Measurements from ENCODE around the gene IBSP.

Gene IBSP

DNA sequence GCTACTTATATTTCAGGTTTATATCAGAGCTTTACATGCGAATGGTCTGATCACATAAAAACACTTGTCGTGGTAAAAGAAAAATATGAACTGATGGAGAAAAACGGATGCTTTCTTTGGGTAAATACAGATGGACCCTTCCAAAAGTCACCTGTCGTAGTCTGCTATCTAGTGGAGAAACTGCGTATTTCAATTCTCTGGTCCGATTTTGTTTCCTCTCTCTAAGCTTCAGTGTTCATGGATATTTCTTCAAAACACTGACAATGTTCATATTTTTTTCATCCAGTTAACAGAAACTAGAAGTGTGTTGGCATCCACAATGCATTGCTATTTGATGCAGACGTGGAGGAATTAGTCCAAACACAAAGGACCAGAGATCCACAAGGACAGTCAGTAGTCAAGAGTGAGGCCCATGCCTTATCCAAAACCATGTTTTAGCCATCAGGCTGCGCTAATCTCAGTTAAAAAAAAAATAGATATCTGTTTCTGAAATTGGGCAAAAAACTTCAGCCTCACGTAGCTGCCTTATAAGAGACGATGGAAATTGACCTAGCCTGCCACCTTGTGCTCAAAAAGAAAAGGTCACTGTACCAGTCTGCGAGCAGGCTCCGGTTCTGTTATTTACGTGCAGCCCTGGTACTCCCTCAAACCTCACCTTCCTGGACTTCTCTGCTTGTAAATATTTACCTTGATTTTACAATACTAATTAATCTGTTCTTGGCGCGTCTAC lies 49.4 kb downstream of the IBSP start:
- TF ChIP-seq GATA2 (IDR thresholded peaks at IDR 0.05; ENCODE audit: low read depth, low read length): no peak
- TF ChIP-seq GATA3 (IDR thresholded peaks at IDR 0.05; ENCODE audit: low read depth, low read length): no peak

DNA sequence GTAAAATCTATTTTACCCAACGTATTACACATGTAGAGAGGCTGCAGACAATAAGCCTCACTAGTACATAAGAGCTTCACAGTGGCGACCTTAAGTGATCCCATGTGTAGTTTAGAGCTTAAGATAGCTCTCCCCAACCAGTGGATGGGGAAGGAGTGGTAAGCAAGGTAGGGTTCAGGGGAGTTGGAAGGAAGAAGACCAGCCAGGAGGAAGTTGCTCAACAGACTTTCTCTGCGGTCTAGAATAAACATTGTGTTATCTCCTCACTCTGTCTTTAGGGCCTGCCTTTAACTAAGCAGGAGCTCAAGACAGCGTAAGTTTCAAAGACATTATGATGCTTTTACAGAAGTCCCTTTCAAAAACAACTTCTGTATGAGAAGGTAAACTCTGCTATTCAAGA lies 50.3 kb downstream of the IBSP start:
- TF ChIP-seq GATA2 (IDR thresholded peaks at IDR 0.05; ENCODE audit: low read depth, low read length): no peak
- TF ChIP-seq GATA3 (IDR thresholded peaks at IDR 0.05; ENCODE audit: low read depth, low read length): no peak

DNA sequence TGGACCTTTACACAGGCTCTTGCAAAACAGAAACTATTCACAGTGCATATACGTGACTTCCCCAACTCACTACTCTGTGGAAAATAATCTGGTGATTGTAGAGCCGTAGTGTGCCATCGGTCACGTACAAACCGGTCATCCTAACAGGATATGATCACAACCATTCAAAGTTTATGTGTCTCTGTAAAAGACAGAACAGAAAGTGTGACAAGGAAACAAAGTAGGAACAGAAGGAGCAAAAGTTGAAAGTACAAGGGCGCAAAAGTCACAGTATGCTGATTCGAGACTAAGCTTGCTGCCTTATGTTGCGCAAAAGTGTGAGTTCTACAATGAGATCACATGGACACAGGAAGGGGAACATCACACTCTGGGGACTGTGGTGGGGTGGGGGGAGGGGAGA lies 52.0 kb downstream of the IBSP start:
- TF ChIP-seq GATA3 (IDR thresholded peaks at IDR 0.05; ENCODE audit: low read depth, low read length) (no peak), GATA2 (IDR thresholded peaks at IDR 0.05; ENCODE audit: low read depth, low read length) (no peak)

DNA sequence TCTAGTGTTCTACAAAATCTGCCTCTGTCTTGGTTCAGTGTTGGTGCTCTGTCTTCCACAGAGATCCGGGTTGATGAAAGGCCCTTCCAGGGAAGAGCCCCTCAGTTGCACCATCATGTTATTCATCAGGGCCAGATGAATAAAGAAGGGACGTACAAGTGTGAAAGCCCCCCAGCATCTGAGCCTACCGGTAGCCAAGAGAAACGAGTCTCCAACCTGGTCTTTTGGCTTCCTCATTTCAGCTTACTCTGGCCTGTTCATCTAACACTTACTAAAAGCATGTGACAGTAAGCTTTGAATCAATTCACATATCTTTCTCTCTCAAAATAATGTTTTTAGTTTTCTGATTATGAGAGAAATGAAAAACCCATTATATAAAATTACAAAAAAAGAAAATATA lies 52.6 kb downstream of the IBSP start:
- TF ChIP-seq GATA3 (IDR thresholded peaks at IDR 0.05; ENCODE audit: low read depth, low read length) (no peak), GATA2 (IDR thresholded peaks at IDR 0.05; ENCODE audit: low read depth, low read length) (no peak)

DNA sequence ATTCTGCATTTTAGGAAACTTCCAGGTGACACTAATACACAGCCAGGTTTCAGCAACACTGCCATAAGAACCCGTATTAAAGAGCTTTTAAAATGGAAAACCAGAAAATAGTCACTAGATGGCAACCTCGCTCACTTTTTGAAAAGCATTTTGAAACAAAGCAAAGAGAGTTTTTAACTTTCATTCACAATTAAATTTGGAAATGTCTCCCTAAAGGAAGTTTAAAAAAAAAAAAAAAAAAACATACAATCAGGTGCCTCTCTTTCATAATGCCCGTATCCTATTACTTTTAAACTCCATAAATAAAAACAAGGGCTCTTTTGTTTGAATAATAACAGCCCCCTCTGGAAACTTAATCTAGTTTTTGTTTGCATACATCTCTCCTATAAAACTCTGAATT lies 53.8 kb downstream of the IBSP start:
- TF ChIP-seq GATA2 (IDR thresholded peaks at IDR 0.05; ENCODE audit: low read depth, low read length) (no peak), GATA3 (IDR thresholded peaks at IDR 0.05; ENCODE audit: low read depth, low read length) (no peak)

DNA sequence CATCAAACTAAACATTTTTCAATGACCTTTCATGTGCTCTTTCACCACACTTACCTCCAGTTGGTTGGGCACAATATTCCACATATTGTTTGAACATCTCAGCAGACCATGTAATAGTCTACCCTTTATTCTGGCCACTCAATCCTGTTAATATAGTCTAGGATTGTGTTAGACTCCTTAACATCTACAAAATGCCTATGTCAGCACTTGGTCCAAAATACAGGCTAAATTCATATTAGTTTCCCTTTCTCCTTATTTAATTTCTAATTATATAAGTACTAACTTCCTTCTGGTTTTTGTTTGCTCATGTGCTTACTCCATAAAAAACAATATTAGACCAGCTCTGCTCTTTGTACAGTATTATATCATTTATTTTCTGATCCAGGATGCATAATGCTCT lies 54.5 kb downstream of the IBSP start:
- TF ChIP-seq GATA3 (IDR thresholded peaks at IDR 0.05; ENCODE audit: low read depth, low read length) (no peak), GATA2 (IDR thresholded peaks at IDR 0.05; ENCODE audit: low read depth, low read length) (no peak)

DNA sequence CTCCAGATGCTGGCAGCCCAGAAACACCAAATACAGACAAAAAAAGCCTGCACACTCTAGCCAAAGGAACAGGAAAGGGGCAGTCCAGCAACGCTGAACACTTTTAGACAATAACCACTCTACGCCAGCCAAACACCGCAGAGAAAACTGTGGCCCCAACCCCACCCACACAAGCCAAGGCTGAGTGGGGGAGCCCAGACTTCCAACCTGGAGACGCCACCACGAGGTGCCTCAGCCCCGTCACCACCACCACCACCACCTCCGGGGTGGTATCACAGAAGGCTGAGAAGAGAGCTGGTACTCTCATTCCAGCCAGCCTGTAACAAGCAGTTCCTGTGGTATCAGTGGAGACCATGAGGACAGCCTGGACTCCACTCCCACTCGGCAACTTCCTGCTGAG lies 56.2 kb downstream of the IBSP start:
- no peak for TF ChIP-seq GATA3 (IDR thresholded peaks at IDR 0.05; ENCODE audit: low read depth, low read length)
- TF ChIP-seq GATA2 (IDR thresholded peaks at IDR 0.05; ENCODE audit: low read depth, low read length): no peak

DNA sequence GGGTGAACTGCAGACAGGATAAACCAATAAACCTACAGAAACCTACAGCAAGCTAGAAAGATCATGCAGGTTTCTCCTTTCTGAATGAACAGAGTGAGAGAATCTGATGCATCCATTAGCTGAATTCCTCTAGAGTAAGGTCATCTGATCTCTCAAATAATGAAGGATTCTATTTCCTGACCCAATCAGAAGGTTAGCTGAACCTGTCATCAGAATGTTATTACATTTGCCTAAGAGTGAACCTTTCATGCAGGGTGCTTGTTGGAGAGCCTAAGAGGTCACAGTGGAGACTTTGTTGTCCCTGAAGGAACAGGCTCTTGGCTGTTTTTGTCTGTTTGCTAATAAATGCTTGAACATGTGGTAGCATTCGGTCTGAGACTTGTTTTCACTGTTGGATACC lies 57.5 kb downstream of the IBSP start:
- TF ChIP-seq GATA3 (IDR thresholded peaks at IDR 0.05; ENCODE audit: low read depth, low read length): no peak
- TF ChIP-seq GATA2 (IDR thresholded peaks at IDR 0.05; ENCODE audit: low read depth, low read length): no peak

DNA sequence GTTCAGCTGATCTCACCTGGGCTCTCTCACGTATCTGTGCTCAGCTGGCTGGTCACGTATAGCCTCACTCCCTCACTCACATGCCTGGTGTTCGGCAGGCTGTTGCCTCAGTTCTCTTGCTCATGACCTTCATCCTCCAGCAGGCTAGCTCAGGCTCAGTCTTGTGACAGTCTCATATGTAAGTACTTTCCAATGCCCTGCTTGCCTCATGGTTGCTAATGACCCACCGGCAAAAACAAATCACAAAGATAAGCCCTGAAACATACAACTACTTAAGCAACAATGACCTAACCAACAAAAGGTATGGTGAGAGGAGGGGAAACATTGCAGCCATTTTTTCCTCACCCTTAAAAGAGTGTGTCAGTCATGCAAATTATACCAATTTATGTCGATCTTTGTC lies 58.4 kb downstream of the IBSP start:
- TF ChIP-seq GATA3 (IDR thresholded peaks at IDR 0.05; ENCODE audit: low read depth, low read length) (no peak), GATA2 (IDR thresholded peaks at IDR 0.05; ENCODE audit: low read depth, low read length) (no peak)

Data from SH-SY5Y (cell line).